ENCODE results near the gene CD180. TPM values are rescaled to one million over a fixed set of nuclear protein-coding genes. Genes with fewer than 3 reads are reported as not detected.
A peak's percentile ranks its signal among the peaks of the same experiment; 100 is the strongest.

The CD180 gene
- total and polyA plus RNA-seq, 2 experiments from 2014 or later: 0.07 TPM; not detected in 1

DNA sequence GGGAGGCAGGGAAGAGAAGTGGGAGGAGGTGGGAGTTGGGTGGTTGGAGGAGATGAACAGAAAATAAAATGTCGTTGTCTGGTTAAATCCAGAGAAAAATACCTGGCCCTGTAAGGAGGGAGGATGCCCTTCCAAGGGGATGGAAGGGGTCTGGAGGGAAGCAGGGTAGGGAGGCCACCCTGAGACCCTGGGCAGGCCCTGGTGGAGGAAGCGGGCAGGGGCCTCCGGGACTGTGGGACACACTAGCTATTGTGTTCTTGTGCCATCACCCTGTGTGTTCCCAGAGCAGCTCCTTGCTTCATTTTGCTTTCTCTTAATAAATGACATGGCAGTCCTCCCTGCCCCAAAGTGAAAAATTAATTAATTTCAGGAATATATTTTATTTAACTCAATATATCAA, 11.8 kb upstream of the CD180 start:
- H3K4me1 ChIP-seq (ENCODE audit: insufficient read depth): peaks cover 5% of the 10 kb centered on the region
- H3K36me3 ChIP-seq (replicated peaks; ENCODE audit: insufficient read depth, low read depth): no peaks in the 10 kb centered on the region
- no peak overlapping the region for H3K4me2 ChIP-seq
- TF ChIP-seq, protein P1, sequence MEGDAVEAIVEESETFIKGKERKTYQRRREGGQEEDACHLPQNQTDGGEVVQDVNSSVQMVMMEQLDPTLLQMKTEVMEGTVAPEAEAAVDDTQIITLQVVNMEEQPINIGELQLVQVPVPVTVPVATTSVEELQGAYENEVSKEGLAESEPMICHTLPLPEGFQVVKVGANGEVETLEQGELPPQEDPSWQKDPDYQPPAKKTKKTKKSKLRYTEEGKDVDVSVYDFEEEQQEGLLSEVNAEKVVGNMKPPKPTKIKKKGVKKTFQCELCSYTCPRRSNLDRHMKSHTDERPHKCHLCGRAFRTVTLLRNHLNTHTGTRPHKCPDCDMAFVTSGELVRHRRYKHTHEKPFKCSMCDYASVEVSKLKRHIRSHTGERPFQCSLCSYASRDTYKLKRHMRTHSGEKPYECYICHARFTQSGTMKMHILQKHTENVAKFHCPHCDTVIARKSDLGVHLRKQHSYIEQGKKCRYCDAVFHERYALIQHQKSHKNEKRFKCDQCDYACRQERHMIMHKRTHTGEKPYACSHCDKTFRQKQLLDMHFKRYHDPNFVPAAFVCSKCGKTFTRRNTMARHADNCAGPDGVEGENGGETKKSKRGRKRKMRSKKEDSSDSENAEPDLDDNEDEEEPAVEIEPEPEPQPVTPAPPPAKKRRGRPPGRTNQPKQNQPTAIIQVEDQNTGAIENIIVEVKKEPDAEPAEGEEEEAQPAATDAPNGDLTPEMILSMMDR (IDR thresholded peaks at IDR 0.05; ENCODE audit: poor library complexity): no peak
- TF ChIP-seq EZH2phosphoT487 (IDR thresholded peaks at IDR 0.05; ENCODE audit: low read depth, severe bottlenecking, unreplicated experiment) (no peak), EZH2 (IDR thresholded peaks at IDR 0.05; ENCODE audit: borderline replicate concordance) (no peak)
- H3K9me3 ChIP-seq (ENCODE audit: low read depth): no peaks in the 10 kb centered on the region
- H3K27me3 ChIP-seq: no peaks in the 10 kb centered on the region
- no peak overlapping the region for H3K27ac ChIP-seq
- H2AFZ ChIP-seq: no peak overlapping the region
- DNase-seq (ENCODE audit: low spot score): no peak
- H3K4me3 ChIP-seq: no peak overlapping the region
- H4K20me1 ChIP-seq (ENCODE audit: insufficient read depth, poor library complexity, severe bottlenecking): no peaks in the 10 kb centered on the region
- 97% methylated on average over 3 of the region's 3 CpGs for WGBS (ENCODE audit: low lambda C conversion rate, missing lambda C conversion rate)
- no peaks in the 10 kb centered on the region for H3K9me2 ChIP-seq (replicated peaks; ENCODE audit: insufficient read depth)
- H3K79me2 ChIP-seq: no peaks in the 10 kb centered on the region

DNA sequence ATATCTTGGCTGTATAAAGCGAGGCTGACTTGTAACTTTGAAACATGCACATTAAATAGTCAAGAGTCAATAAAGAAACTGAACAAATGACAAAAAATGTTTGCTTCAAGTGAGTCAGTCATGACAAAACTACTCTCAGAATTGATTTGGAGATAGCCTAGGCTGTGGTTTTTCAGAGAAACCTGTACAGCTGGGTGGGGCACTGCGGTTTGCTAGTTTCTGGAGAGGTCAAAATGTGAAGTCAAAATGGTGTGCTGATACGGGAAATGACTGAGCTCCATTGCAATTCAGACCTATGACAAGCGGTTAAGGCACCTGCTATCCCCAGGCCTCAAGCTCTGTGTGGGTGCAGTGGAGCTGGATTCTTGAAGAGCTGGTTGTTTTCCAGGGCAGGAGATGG, 10.3 kb upstream of the CD180 start:
- no peaks in the 10 kb centered on the region for H3K9me2 ChIP-seq (replicated peaks; ENCODE audit: insufficient read depth)
- H2AFZ ChIP-seq: no peak overlapping the region
- no peaks in the 10 kb centered on the region for H3K79me2 ChIP-seq
- no peaks in the 10 kb centered on the region for H4K20me1 ChIP-seq (ENCODE audit: insufficient read depth, poor library complexity, severe bottlenecking)
- DNase-seq (ENCODE audit: low spot score): peak; percentile 58
- no peak overlapping the region for H3K4me2 ChIP-seq
- no peaks in the 10 kb centered on the region for H3K27me3 ChIP-seq
- TF ChIP-seq EZH2 (IDR thresholded peaks at IDR 0.05; ENCODE audit: borderline replicate concordance) (no peak), EZH2phosphoT487 (IDR thresholded peaks at IDR 0.05; ENCODE audit: low read depth, severe bottlenecking, unreplicated experiment) (no peak)
- TF ChIP-seq, protein P1 (IDR thresholded peaks at IDR 0.05; ENCODE audit: poor library complexity): no peak
- WGBS (ENCODE audit: low lambda C conversion rate, missing lambda C conversion rate): 67% methylated on average over 4 of the region's 4 CpGs
- no peaks in the 10 kb centered on the region for H3K36me3 ChIP-seq (replicated peaks; ENCODE audit: insufficient read depth, low read depth)
- no peak overlapping the region for H3K4me3 ChIP-seq
- H3K27ac ChIP-seq: peak overlapping the region; percentile 73
- H3K9me3 ChIP-seq (ENCODE audit: low read depth): no peaks in the 10 kb centered on the region
- peaks cover 5% of the 10 kb centered on the region for H3K4me1 ChIP-seq (ENCODE audit: insufficient read depth)

DNA sequence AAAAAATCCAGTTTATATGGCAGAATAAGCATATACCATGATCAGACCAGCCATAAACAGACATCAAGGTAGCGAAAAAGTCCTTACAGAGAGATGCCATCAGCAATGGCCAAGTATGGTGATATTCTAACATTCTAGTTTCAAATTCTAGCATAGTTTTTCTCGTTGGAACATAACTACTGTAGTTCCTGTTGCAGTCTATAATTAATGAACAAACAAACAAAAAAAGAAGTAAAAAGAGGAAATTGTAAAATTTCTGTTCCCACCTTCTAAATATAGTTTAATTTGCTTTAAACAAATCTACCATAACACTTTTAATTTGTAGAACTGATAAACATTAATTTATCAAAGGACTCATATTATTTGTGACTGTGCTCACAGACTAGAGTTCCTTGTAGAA, 9.9 kb upstream of the CD180 start:
- H4K20me1 ChIP-seq (ENCODE audit: insufficient read depth, poor library complexity, severe bottlenecking): no peaks in the 10 kb centered on the region
- H3K9me2 ChIP-seq (replicated peaks; ENCODE audit: insufficient read depth): no peaks in the 10 kb centered on the region
- H2AFZ ChIP-seq: no peak overlapping the region
- H3K27me3 ChIP-seq: no peaks in the 10 kb centered on the region
- H3K27ac ChIP-seq: peak overlapping the region; percentile 73
- no peak for DNase-seq (ENCODE audit: low spot score)
- no peaks in the 10 kb centered on the region for H3K36me3 ChIP-seq (replicated peaks; ENCODE audit: insufficient read depth, low read depth)
- H3K4me3 ChIP-seq: no peak overlapping the region
- H3K9me3 ChIP-seq (ENCODE audit: low read depth): no peaks in the 10 kb centered on the region
- H3K4me2 ChIP-seq: no peak overlapping the region
- TF ChIP-seq EZH2 (IDR thresholded peaks at IDR 0.05; ENCODE audit: borderline replicate concordance) (no peak), EZH2phosphoT487 (IDR thresholded peaks at IDR 0.05; ENCODE audit: low read depth, severe bottlenecking, unreplicated experiment) (no peak)
- TF ChIP-seq, protein P1 (IDR thresholded peaks at IDR 0.05; ENCODE audit: poor library complexity): no peak
- H3K79me2 ChIP-seq: no peaks in the 10 kb centered on the region
- H3K4me1 ChIP-seq (ENCODE audit: insufficient read depth): peaks cover 5% of the 10 kb centered on the region
- WGBS (ENCODE audit: low lambda C conversion rate, missing lambda C conversion rate): 90% methylated on average over 2 of the region's 2 CpGs

DNA sequence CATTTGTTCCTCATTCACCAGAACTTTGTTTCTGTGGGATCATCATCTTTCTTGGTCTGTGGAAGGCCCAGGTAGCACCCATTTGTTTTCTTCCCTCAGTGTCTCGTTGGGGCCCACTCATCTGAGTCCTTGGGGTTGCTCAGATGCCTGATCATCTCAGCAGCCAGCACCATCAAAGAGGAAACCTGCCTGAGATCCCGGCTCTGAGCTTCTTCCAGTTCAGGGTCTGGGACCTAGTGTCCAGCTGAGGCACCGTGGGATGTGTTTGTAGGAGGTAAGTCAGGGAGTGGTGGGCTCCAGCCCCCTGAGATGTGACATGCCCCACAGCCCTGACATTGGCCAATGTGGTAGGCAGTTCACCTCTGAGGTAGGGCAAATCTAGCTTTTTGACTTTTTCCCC, 9.4 kb upstream of the CD180 start:
- Histone ChIP-seq H3K36me3 (replicated peaks; ENCODE audit: insufficient read depth, low read depth) (no peaks in the 10 kb centered on the region), H3K27me3 (no peaks in the 10 kb centered on the region), H2AFZ (no peak overlapping the region), H3K4me3 (no peak overlapping the region), H4K20me1 (ENCODE audit: insufficient read depth, poor library complexity, severe bottlenecking) (no peaks in the 10 kb centered on the region), H3K27ac (peak overlapping the region; percentile 73), H3K4me2 (no peak overlapping the region), H3K9me2 (replicated peaks; ENCODE audit: insufficient read depth) (no peaks in the 10 kb centered on the region), H3K4me1 (ENCODE audit: insufficient read depth) (peaks cover 5% of the 10 kb centered on the region), H3K79me2 (no peaks in the 10 kb centered on the region), H3K9me3 (ENCODE audit: low read depth) (no peaks in the 10 kb centered on the region)
- DNase-seq (ENCODE audit: low spot score): no peak
- WGBS (ENCODE audit: low lambda C conversion rate, missing lambda C conversion rate): 97% methylated on average over 3 of the region's 3 CpGs
- TF ChIP-seq EZH2 (IDR thresholded peaks at IDR 0.05; ENCODE audit: borderline replicate concordance): no peak
- TF ChIP-seq, protein P1 (IDR thresholded peaks at IDR 0.05; ENCODE audit: poor library complexity): no peak
- no peak for TF ChIP-seq EZH2phosphoT487 (IDR thresholded peaks at IDR 0.05; ENCODE audit: low read depth, severe bottlenecking, unreplicated experiment)
